Measurements from ENCODE around the gene RHEB. TPM values are rescaled to one million over a fixed set of nuclear protein-coding genes. Genes with fewer than 3 reads are reported as not detected.

RHEB gene
- total and polyA plus RNA-seq, 2 of the 4 experiments (the other 2 are of a cell fraction): 19.7 to 67.2 TPM

DNA sequence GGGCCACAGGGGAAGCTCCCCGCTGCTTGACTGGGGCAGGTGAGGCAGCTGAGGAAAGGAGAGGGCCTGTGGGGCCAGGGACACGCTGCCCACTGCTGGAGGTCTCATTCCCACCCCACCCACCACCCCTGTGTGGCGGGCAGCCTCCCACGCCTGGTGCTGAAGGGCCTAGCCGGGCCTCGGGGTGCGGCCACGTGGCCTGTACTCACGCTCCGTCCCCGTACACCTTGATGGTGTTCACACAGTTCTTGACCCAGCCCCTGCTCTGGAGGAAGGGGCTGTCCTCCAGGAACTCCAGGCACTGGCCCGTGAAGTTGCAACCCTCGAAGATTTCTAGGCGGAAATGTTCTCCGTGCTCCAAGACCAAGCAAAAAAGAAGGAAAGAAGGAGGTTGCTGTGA, 83.7 kb downstream of the RHEB start:
- Histone ChIP-seq H4K5ac (ENCODE audit: low read depth, low read length) (no peak overlapping the region), H4K8ac (ENCODE audit: low read depth in 2 of 2, low read length in 2 of 2) (no peak overlapping the region), H4K91ac (ENCODE audit: insufficient read depth, low read depth, low read length) (no peak overlapping the region), H3K14ac (replicated peaks; ENCODE audit: low read depth, low read length) (no peak overlapping the region), H3K36me3 (ENCODE audit: control insufficient read depth, insufficient read depth, low read length) (no peaks in the 10 kb centered on the region), H3K18ac (ENCODE audit: low read depth, low read length) (no peak overlapping the region), H2AK9ac (replicated peaks; ENCODE audit: low read depth, low read length, poor library complexity) (no peak overlapping the region), H2BK15ac (ENCODE audit: low read depth, low read length) (no peak overlapping the region), H3K9me3 (ENCODE audit: control insufficient read depth, insufficient read depth, low read length) (no peaks in the 10 kb centered on the region), H2AK5ac (ENCODE audit: low read depth, low read length) (no peak overlapping the region), H3K79me1 (ENCODE audit: low read depth in 1 of 2, low read length in 2 of 2) (no peaks in the 10 kb centered on the region), H3K23ac (ENCODE audit: low read depth, low read length) (no peak overlapping the region), H2BK20ac (ENCODE audit: low read depth, low read length) (no peak overlapping the region), H3K27ac (ENCODE audit: insufficient read depth, low read length) (no peak overlapping the region), H3K27me3 (ENCODE audit: control insufficient read depth, insufficient read depth, low read length) (peaks cover 14% of the 10 kb centered on the region), H2AFZ (replicated peaks; ENCODE audit: low read length, poor library complexity) (no peak overlapping the region), H3K4me2 (ENCODE audit: low read depth, low read length) (no peak overlapping the region), H2BK5ac (ENCODE audit: low read depth, low read length, poor library complexity, severe bottlenecking) (no peak overlapping the region), H4K20me1 (ENCODE audit: insufficient read depth, low read length) (no peaks in the 10 kb centered on the region), H3K4ac (ENCODE audit: low read depth, low read length) (no peak overlapping the region), H2BK120ac (ENCODE audit: low read depth, low read length) (no peak overlapping the region), H3K56ac (ENCODE audit: extremely low read depth, insufficient read depth, low read length) (no peak overlapping the region), H3K9ac (ENCODE audit: low read depth, low read length) (no peak overlapping the region), H3K9me1 (ENCODE audit: insufficient read depth, low read length) (no peaks in the 10 kb centered on the region), H3K4me1 (ENCODE audit: control insufficient read depth, insufficient read depth, low read length) (peaks cover 4% of the 10 kb centered on the region; the same call in 1 of the 2 replicates), H3K4me3 (ENCODE audit: insufficient read depth, low read depth, low read length) (no peak overlapping the region)
- WGBS, 2 experiments (ENCODE audit: extremely low coverage in 2 of 2, insufficient read length in 1 of 2): no CpG with 5 or more reads among the region's 15 CpGs
- in situ Hi-C loops (cut with MboI; ENCODE audit: low sequenced_read_pairs) (no loop called here), dilution Hi-C loops (cut with HindIII; ENCODE audit: low sequenced_read_pairs, unreplicated experiment) (no loop called here), intact Hi-C loops (cut with micrococcal nuclease) (no loop called here)
- BruUV-seq (replicated peaks): no TSS peak
- CTCF ChIA-PET: no interaction called here
- TF ChIP-seq RAD21 (IDR thresholded peaks at IDR 0.05; ENCODE audit: low read length) (no peak), MAFK (IDR thresholded peaks at IDR 0.05; ENCODE audit: low read depth, low read length) (no peak), RCOR1 (IDR thresholded peaks at IDR 0.05; ENCODE audit: insufficient replicate concordance, low read length) (no peak), ELK1 (IDR thresholded peaks at IDR 0.05; ENCODE audit: borderline replicate concordance, low read depth, low read length) (no peak), RFX5 (IDR thresholded peaks at IDR 0.05; ENCODE audit: low read depth, low read length) (no peak), MXI1 (IDR thresholded peaks at IDR 0.05; ENCODE audit: borderline replicate concordance, low read depth, low read length) (no peak), CHD1 (IDR thresholded peaks at IDR 0.05; ENCODE audit: low read depth, low read length) (no peak), CEBPB (IDR thresholded peaks at IDR 0.05; ENCODE audit: low read depth, low read length) (no peak), BHLHE40 (IDR thresholded peaks at IDR 0.05; ENCODE audit: low read depth, low read length) (no peak), FOS (IDR thresholded peaks at IDR 0.05; ENCODE audit: low read depth, low read length) (no peak), POLR2A (IDR thresholded peaks at IDR 0.05; ENCODE audit: low read depth, low read length) (no peak)
- TF ChIP-seq, protein P1, sequence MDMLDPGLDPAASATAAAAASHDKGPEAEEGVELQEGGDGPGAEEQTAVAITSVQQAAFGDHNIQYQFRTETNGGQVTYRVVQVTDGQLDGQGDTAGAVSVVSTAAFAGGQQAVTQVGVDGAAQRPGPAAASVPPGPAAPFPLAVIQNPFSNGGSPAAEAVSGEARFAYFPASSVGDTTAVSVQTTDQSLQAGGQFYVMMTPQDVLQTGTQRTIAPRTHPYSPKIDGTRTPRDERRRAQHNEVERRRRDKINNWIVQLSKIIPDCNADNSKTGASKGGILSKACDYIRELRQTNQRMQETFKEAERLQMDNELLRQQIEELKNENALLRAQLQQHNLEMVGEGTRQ (IDR thresholded peaks at IDR 0.05; ENCODE audit: low read depth, low read length): no peak
- TF ChIP-seq, protein P2, sequence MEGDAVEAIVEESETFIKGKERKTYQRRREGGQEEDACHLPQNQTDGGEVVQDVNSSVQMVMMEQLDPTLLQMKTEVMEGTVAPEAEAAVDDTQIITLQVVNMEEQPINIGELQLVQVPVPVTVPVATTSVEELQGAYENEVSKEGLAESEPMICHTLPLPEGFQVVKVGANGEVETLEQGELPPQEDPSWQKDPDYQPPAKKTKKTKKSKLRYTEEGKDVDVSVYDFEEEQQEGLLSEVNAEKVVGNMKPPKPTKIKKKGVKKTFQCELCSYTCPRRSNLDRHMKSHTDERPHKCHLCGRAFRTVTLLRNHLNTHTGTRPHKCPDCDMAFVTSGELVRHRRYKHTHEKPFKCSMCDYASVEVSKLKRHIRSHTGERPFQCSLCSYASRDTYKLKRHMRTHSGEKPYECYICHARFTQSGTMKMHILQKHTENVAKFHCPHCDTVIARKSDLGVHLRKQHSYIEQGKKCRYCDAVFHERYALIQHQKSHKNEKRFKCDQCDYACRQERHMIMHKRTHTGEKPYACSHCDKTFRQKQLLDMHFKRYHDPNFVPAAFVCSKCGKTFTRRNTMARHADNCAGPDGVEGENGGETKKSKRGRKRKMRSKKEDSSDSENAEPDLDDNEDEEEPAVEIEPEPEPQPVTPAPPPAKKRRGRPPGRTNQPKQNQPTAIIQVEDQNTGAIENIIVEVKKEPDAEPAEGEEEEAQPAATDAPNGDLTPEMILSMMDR (conservative IDR thresholded peaks at IDR 0.05; ENCODE audit: low read depth, low read length): no peak
- DNase-seq (no peak), ATAC-seq (ENCODE audit: low read depth) (no peak)
- POLR2A ChIA-PET (ENCODE audit: unreplicated experiment): interaction anchor here (0.5 kb wide), 1 partner anchor 15 kb away, joined by 12 read pairs; no protein-coding TSS in a partner anchor
